H1 (cell line): ENCODE results near the gene BAZ1B. TPM values are rescaled to one million over a fixed set of nuclear protein-coding genes. Genes with fewer than 3 reads are reported as not detected.

Experiments
- CTCF ChIP-seq, 3 experiments: IDR thresholded peaks; 1 replicate in 2 of 3; 2 replicates in 1 of 3; pipeline versions ENCODE4 v1.5.1 to v1.6.1; 2011; ENCODE audit warnings: low read length in 3 of 3, mild to moderate bottlenecking in 3 of 3, inconsistent platforms in 2 of 3, low read depth in 1 of 3, moderate library complexity in 1 of 3; ENCODE audit not compliant: insufficient read depth in 1 of 3; ENCODE audit errors: control extremely low read depth in 1 of 3
- JUN ChIP-seq: IDR thresholded peaks from 2 replicates; pipeline ENCODE4 v1.6.1; 2011; ENCODE audit warnings: low read depth, mild to moderate bottlenecking, improper control_type of control experiment, low read length
- SAP30 ChIP-seq: fragments of 300-600 bp; sonication (generic); IDR thresholded peaks from 2 replicates; pipeline ENCODE4 v1.7.1; 2012; ENCODE audit warnings: low read length, moderate library complexity, mild to moderate bottlenecking, inconsistent platforms; ENCODE audit not compliant: insufficient read depth, insufficient replicate concordance
- TAF1 ChIP-seq: IDR thresholded peaks from 2 replicates; pipeline ENCODE4 v1.6.1; 2011; ENCODE audit warnings: mild to moderate bottlenecking, low read depth, low read length
- TCF12 ChIP-seq: IDR thresholded peaks from 2 replicates; pipeline ENCODE4 v1.6.1; 2011; ENCODE audit warnings: low read depth, mild to moderate bottlenecking, low read length
- polyA plus RNA-seq, 7 experiments: library from polyadenylated mRNA; depleted of rRNA in 3 of 7; stranded (reverse) in 5 of 7; unstranded in 2 of 7; fragments of >200 nt in 5 of 7; fragments of 200-250 nt in 2 of 7; gene quantifications; 1 replicate in 5 of 7; 2 replicates in 1 of 7; 4 replicates in 1 of 7; pipeline versions ENCODE4 v1.2.1 to v1.2.3, GENCODE V29; 2011 to 2013; ENCODE audit warnings: missing spikeins in 2 of 7, mixed read lengths in 2 of 7
- total RNA-seq: library from RNA; stranded (reverse); fragmentation: NEBNext Ultra II Directional; extraction: Animal tissue kit (Norgen Biotek cat#: 25700); gene quantifications from 2 replicates; pipeline ENCODE4 v1.2.1, GENCODE V29; 2021

Gene BAZ1B
- total and polyA plus RNA-seq, 2 of the 8 experiments (the other 6 are each of a cell fraction or from before 2014, with no cell fraction given) = 21.0 to 86.8 TPM

- TF ChIP-seq SAP30 (no peak), TCF12 (no peak), CTCF (IDR thresholded peaks at IDR 0.05; ENCODE audit: control extremely low read depth in 1 of 3, insufficient read depth in 1 of 3, low read depth in 1 of 3, low read length in 3 of 3) (no peak), TAF1 (no peak), JUN (no peak)
- TF ChIP-seq, all 59 proteins: peak for 0
Observed at GRCh38 chr7:73447121-73447733, 74.9 kb downstream of the BAZ1B start (continued).
